Gastroesophageal sphincter (tissue), 4 donors: Measurements from ENCODE around the gene SUZ12. TPM values are rescaled to one million over a fixed set of nuclear protein-coding genes. Genes with fewer than 3 reads are reported as not detected.
"Not testable (repeated sequence)": the region's sequence is repeated elsewhere in the genome, so short reads cannot be mapped to it uniquely, and the experiment has no call there.

ENCODE experiments used
- ATAC-seq: fragments of 150-250 bp; one replicate; pipeline ENCODE4 v1.9.1; 2016; ENCODE audit warnings: mild to moderate bottlenecking, moderate library complexity
- H3K27ac ChIP-seq, 4 donors: fragments of 200-600 bp; sonication (generic) in 3 of 4; 1 replicate in 3 of 4; 2 replicates in 1 of 4; pipeline ENCODE4 v1.5.1; 2016 to 2019
- H3K27me3 ChIP-seq: fragments of 200-600 bp; sonication (generic); one replicate; pipeline ENCODE4 v1.5.1; 2019
- H3K36me3 ChIP-seq, 2 donors: fragments of 200-600 bp; sonication (generic); one replicate each; pipeline ENCODE4 v1.5.1; 2019; ENCODE audit warnings: control low read depth in 1 of 2
- H3K4me1 ChIP-seq, 3 donors: fragments of 200-600 bp; sonication (generic); 1 replicate in 2 of 3; 2 replicates in 1 of 3; pipeline ENCODE4 v1.5.1; 2016 to 2019; ENCODE audit warnings: control low read depth in 2 of 3
- H3K4me3 ChIP-seq, 2 donors: fragments of 200-600 bp; sonication (generic); one replicate each; pipeline ENCODE4 v1.5.1; 2019; ENCODE audit warnings: mild to moderate bottlenecking in 1 of 2, moderate library complexity in 1 of 2
- H3K9me3 ChIP-seq, 3 donors: fragments of 200-600 bp; sonication (generic); one replicate each; pipeline ENCODE4 v1.5.1; 2017 to 2019; ENCODE audit warnings: control low read depth in 2 of 3
- CTCF ChIP-seq, 4 experiments: fragments of 200-600 bp in 2 of 4; fragments of 450-650 bp in 2 of 4; sonication (generic) in 1 of 4; IDR thresholded peaks; one replicate each; pipeline ENCODE4 v1.5.1; 2017 to 2019; ENCODE audit warnings: antibody characterized with exemption in 4 of 4, mild to moderate bottlenecking in 2 of 4, moderate library complexity in 2 of 4
- EP300 ChIP-seq: sonication (generic); formaldehyde crosslinking; IDR thresholded peaks from one replicate; pipeline ENCODE4 v1.6.1; 2017; ENCODE audit warnings: antibody characterized with exemption, mild to moderate bottlenecking
- POLR2A ChIP-seq, 2 donors: fragments of 450-650 bp; IDR thresholded peaks; one replicate each; pipeline ENCODE4 v1.6.1; 2017; ENCODE audit warnings: antibody characterized with exemption in 2 of 2, mild to moderate bottlenecking in 2 of 2, moderate library complexity in 1 of 2
- POLR2AphosphoS5 ChIP-seq: sonication (generic); formaldehyde crosslinking; IDR thresholded peaks from one replicate; pipeline ENCODE4 v1.6.1; 2017; ENCODE audit warnings: antibody characterized with exemption
- WGBS, 2 donors: methylation state at CpG; one replicate each; pipeline ENCODE4 v1.1.5; 2018; ENCODE audit warnings: low coverage in 1 of 2; 5-methylcytosine and 5-hydroxymethylcytosine counted together
- total RNA-seq, 4 donors: library from RNA; depleted of rRNA; stranded (reverse); fragments of >200 nt; gene quantifications; one replicate each; pipeline ENCODE4 v1.1.0, GENCODE V29; 2016

The SUZ12 gene
- total RNA-seq, 4 donors from 2014 or later, result 19.0 to 26.3 (median 22.7) TPM

- H3K4me3 ChIP-seq, result no peak overlapping the region
- no peak overlapping the region for H3K27ac ChIP-seq
- H3K36me3 ChIP-seq, result peaks cover 0 to 74% of the 10 kb centered on the region in 2 donors
- H3K4me1 ChIP-seq, result no peaks in the 10 kb centered on the region
- no peak for TF ChIP-seq EP300
- no peak for TF ChIP-seq CTCF (IDR thresholded peaks at IDR 0.05)
- no peak for TF ChIP-seq POLR2A (IDR thresholded peaks at IDR 0.05)
- H3K27me3 ChIP-seq, result no peaks in the 10 kb centered on the region
- 97 to 100% methylated on average over 1 to 3 of the region's 3 CpGs for WGBS, 2 donors
- no peaks in the 10 kb centered on the region for H3K9me3 ChIP-seq
- ATAC-seq, result no peak
These were observed 30.8 kb downstream of the SUZ12 start for GRCh38 chr17:31967648-31968047.

GRCh38 chr17:31970416-31970815 is 33.6 kb downstream of the SUZ12 start:
- 90 to 100% methylated on average over 1 to 4 of the region's 5 CpGs for WGBS, 2 donors
- ATAC-seq, result not testable (repeated sequence)

GRCh38 chr17:31974269-31975071 is 37.7 kb downstream of the SUZ12 start:
- 94 to 95% methylated on average over 10 to 14 of the region's 14 CpGs for WGBS, 2 donors
- H3K9me3 ChIP-seq, H3K27me3 ChIP-seq, H3K4me3 ChIP-seq, H3K4me1 ChIP-seq, ATAC-seq, H3K27ac ChIP-seq: not testable (repeated sequence)
- peaks cover 0 to 76% of the 10 kb centered on the region in 2 donors for H3K36me3 ChIP-seq

More at GRCh38 chr17:31970416-31970815, 33.6 kb downstream of the SUZ12 start:
- H3K4me1 ChIP-seq, H3K27ac ChIP-seq, H3K4me3 ChIP-seq, H3K27me3 ChIP-seq, H3K9me3 ChIP-seq: not testable (repeated sequence)
- H3K36me3 ChIP-seq, result peaks cover 0 to 68% of the 10 kb centered on the region in 2 donors

- H3K9me3 ChIP-seq, H3K4me1 ChIP-seq, H3K27ac ChIP-seq, H3K27me3 ChIP-seq, ATAC-seq, H3K4me3 ChIP-seq: not testable (repeated sequence)
- WGBS, 2 donors, result 79 to 86% methylated on average over 5 of the region's 5 CpGs
- peaks cover 0 to 70% of the 10 kb centered on the region in 2 donors for H3K36me3 ChIP-seq
These were observed 38.6 kb downstream of the SUZ12 start for GRCh38 chr17:31975391-31975790.

GRCh38 chr17:31991821-31992220 is 55.0 kb downstream of the SUZ12 start:
- not testable (repeated sequence) for H3K27me3 ChIP-seq, H3K4me3 ChIP-seq, H3K27ac ChIP-seq, ATAC-seq, H3K9me3 ChIP-seq, H3K4me1 ChIP-seq
- peaks cover 2 to 100% of the 10 kb centered on the region in 2 donors for H3K36me3 ChIP-seq
- 90 to 100% methylated on average over 2 to 6 of the region's 8 CpGs for WGBS, 2 donors

GRCh38 chr17:31997005-31997404 is 60.2 kb downstream of the SUZ12 start:
- Histone ChIP-seq H3K27ac (no peak overlapping the region), H3K4me1 (no peaks in the 10 kb centered on the region), H3K9me3 (no peaks in the 10 kb centered on the region), H3K36me3 (peaks cover 4 to 86% of the 10 kb centered on the region in 2 donors), H3K27me3 (no peaks in the 10 kb centered on the region), H3K4me3 (no peak overlapping the region)
- TF ChIP-seq POLR2AphosphoS5 (no peak), POLR2A (IDR thresholded peaks at IDR 0.05) (no peak), EP300 (no peak), CTCF (IDR thresholded peaks at IDR 0.05) (no peak)
- ATAC-seq, result no peak
- WGBS, 2 donors, result 81 to 83% methylated on average over 3 to 4 of the region's 6 CpGs

GRCh38 chr17:32006957-32007462 is 70.2 kb downstream of the SUZ12 start, which contains the start of gene LRRC37B:
Gene LRRC37B (plus strand): TSS chr17:32007383. CDS start chr17:32021393, 14,010 bp downstream.
- peak; percentile 96 for ATAC-seq
- Histone ChIP-seq H3K4me3 (peak within 1 kb of the TSS; percentile 51 to 83), H3K36me3 (no peaks in the 10 kb centered on the region), H3K4me1 (peaks cover 0 to 43% (median 5%) of the 10 kb centered on the region in 3 donors), H3K27me3 (no peaks in the 10 kb centered on the region), H3K27ac (peak within 1 kb of the TSS; percentile 25 to 94 (median 91)), H3K9me3 (no peaks in the 10 kb centered on the region)
- TF ChIP-seq CTCF (IDR thresholded peaks at IDR 0.05) (peak; percentile 91 to 99 (median 96)), EP300 (no peak), POLR2AphosphoS5 (peak; percentile 65), POLR2A (IDR thresholded peaks at IDR 0.05) (no peak)
- WGBS, 2 donors, result no CpG with 5 or more reads among the region's 51 CpGs
